Measurements from ENCODE around the gene DPY30. TPM values are rescaled to one million over a fixed set of nuclear protein-coding genes. Genes with fewer than 3 reads are reported as not detected.

DPY30 gene
- 39.4 TPM for total RNA-seq
- polyA plus RNA-seq, result 100 to 1,000 TPM; 202 to 240 (median 210) TPM

GRCh38 chr2:32039447-32040219 is at the start of gene DPY30:
Gene DPY30, minus strand, starts transcription at chr2:32039805. Its CDS starts 349 bp downstream, at chr2:32039456.
- Mint-ChIP-seq H3K36me3 (no peaks in the 10 kb centered on the region), H3K27me3 (peaks cover 4% of the 10 kb centered on the region), H3K4me1 (peaks cover 0 to 33% (median 8%) of the 10 kb centered on the region in 4 donors), H3K4me3 (peak within 1 kb of the TSS; percentile 87 to 93 (median 92)), H3K9me3 (no peaks in the 10 kb centered on the region), H3K27ac (peak within 1 kb of the TSS; percentile 97 to 99 (median 97))
- Histone ChIP-seq H3K27ac (ENCODE audit: insufficient read depth, low read length, poor library complexity, severe bottlenecking) (peak within 1 kb of the TSS; percentile 74), H3K4me1 (ENCODE audit: control insufficient read depth, insufficient read depth, low read length, poor library complexity, severe bottlenecking) (peaks cover 17% of the 10 kb centered on the region), H3K4me3 (ENCODE audit: low read depth, low read length) (peak within 1 kb of the TSS; percentile 85), H3K27me3 (ENCODE audit: control insufficient read depth, insufficient read depth, low read length) (no peaks in the 10 kb centered on the region), H3K9me3 (ENCODE audit: control insufficient read depth in 2 of 2, low read length in 2 of 2) (no peaks in the 10 kb centered on the region), H3K36me3 (ENCODE audit: control insufficient read depth, insufficient read depth, low read length) (no peaks in the 10 kb centered on the region)
- peak; percentile 84 to 95 (median 91) for DNase-seq
- peak; percentile 91 to 94 for ATAC-seq (ENCODE audit: low read depth in 2 of 2)

GRCh38 chr2:32074134-32074506 is 34.5 kb upstream of the DPY30 start:
- no peaks in the 10 kb centered on the region for H3K9me3 Mint-ChIP-seq
- no peaks in the 10 kb centered on the region for H3K27me3 ChIP-seq (ENCODE audit: control insufficient read depth, insufficient read depth, low read length)
- no peaks in the 10 kb centered on the region for H3K4me1 ChIP-seq (ENCODE audit: control insufficient read depth, insufficient read depth, low read length, poor library complexity, severe bottlenecking)
- ATAC-seq (ENCODE audit: low read depth in 2 of 2), result no peak
- H3K4me3 Mint-ChIP-seq, result no peak overlapping the region
- H3K9me3 ChIP-seq (ENCODE audit: control insufficient read depth in 2 of 2, low read length in 2 of 2), result no peaks in the 10 kb centered on the region
- no peak overlapping the region for H3K27ac ChIP-seq (ENCODE audit: insufficient read depth, low read length, poor library complexity, severe bottlenecking)
- H3K27ac Mint-ChIP-seq, result peak overlapping the region in 1 of 3 donors; percentile 68
- H3K4me1 Mint-ChIP-seq, result peaks cover 33 to 51% (median 36%) of the 10 kb centered on the region in 4 donors
- H3K4me3 ChIP-seq (ENCODE audit: low read depth, low read length), result no peak overlapping the region
- no peak for DNase-seq
- no peaks in the 10 kb centered on the region for H3K27me3 Mint-ChIP-seq
- peaks cover 18% of the 10 kb centered on the region for H3K36me3 Mint-ChIP-seq
- H3K36me3 ChIP-seq (ENCODE audit: control insufficient read depth, insufficient read depth, low read length), result peaks cover 15% of the 10 kb centered on the region

- ATAC-seq (ENCODE audit: low read depth in 2 of 2) (no peak), DNase-seq (no peak)
- Mint-ChIP-seq H3K27ac (no peak overlapping the region), H3K4me3 (peak overlapping the region; percentile 5 to 85 (median 58)), H3K4me1 (peaks cover 12 to 66% (median 32%) of the 10 kb centered on the region in 4 donors), H3K27me3 (no peaks in the 10 kb centered on the region), H3K36me3 (peaks cover 9% of the 10 kb centered on the region), H3K9me3 (peaks cover 0 to 1% (median 0%) of the 10 kb centered on the region in 7 donors)
- no peaks in the 10 kb centered on the region for H3K27me3 ChIP-seq (ENCODE audit: control insufficient read depth, insufficient read depth, low read length)
- H3K27ac ChIP-seq (ENCODE audit: insufficient read depth, low read length, poor library complexity, severe bottlenecking), result no peak overlapping the region
- no peak overlapping the region for H3K4me3 ChIP-seq (ENCODE audit: low read depth, low read length)
- peaks cover 8% of the 10 kb centered on the region for H3K36me3 ChIP-seq (ENCODE audit: control insufficient read depth, insufficient read depth, low read length)
- peaks cover 24% of the 10 kb centered on the region for H3K4me1 ChIP-seq (ENCODE audit: control insufficient read depth, insufficient read depth, low read length, poor library complexity, severe bottlenecking)
- H3K9me3 ChIP-seq (ENCODE audit: control insufficient read depth in 2 of 2, low read length in 2 of 2), result no peaks in the 10 kb centered on the region
Measured at GRCh38 chr2:32067549-32067948, 27.9 kb upstream of the DPY30 start.

- H3K36me3 ChIP-seq (ENCODE audit: control insufficient read depth, insufficient read depth, low read length), result no peaks in the 10 kb centered on the region
- no peaks in the 10 kb centered on the region for H3K9me3 ChIP-seq (ENCODE audit: control insufficient read depth in 2 of 2, low read length in 2 of 2)
- DNase-seq, result no peak
- peaks cover 4% of the 10 kb centered on the region for H3K27me3 Mint-ChIP-seq
- H3K9me3 Mint-ChIP-seq, result peaks cover 0 to 1% (median 0%) of the 10 kb centered on the region in 7 donors
- peak overlapping the region in 2 of 3 donors; percentile 93 to 96 for H3K27ac Mint-ChIP-seq
- no peaks in the 10 kb centered on the region for H3K36me3 Mint-ChIP-seq
- H3K27me3 ChIP-seq (ENCODE audit: control insufficient read depth, insufficient read depth, low read length), result no peaks in the 10 kb centered on the region
- no peak for ATAC-seq (ENCODE audit: low read depth in 2 of 2)
- H3K27ac ChIP-seq (ENCODE audit: insufficient read depth, low read length, poor library complexity, severe bottlenecking), result no peak overlapping the region
- peaks cover 28% of the 10 kb centered on the region for H3K4me1 ChIP-seq (ENCODE audit: control insufficient read depth, insufficient read depth, low read length, poor library complexity, severe bottlenecking)
- H3K4me3 Mint-ChIP-seq, result peak overlapping the region; percentile 95 to 99 (median 98)
- peaks cover 0 to 52% (median 25%) of the 10 kb centered on the region in 4 donors for H3K4me1 Mint-ChIP-seq
- H3K4me3 ChIP-seq (ENCODE audit: low read depth, low read length), result peak overlapping the region; percentile 98
Measured at GRCh38 chr2:32064713-32065112, 25.1 kb upstream of the DPY30 start.

- ATAC-seq (ENCODE audit: low read depth in 2 of 2), result peak in 1 of 2 donors; percentile 0
- peak overlapping the region; percentile 98 for H3K4me3 ChIP-seq (ENCODE audit: low read depth, low read length)
- no peaks in the 10 kb centered on the region for H3K9me3 ChIP-seq (ENCODE audit: control insufficient read depth in 2 of 2, low read length in 2 of 2)
- peak in 1 of 3 donors; percentile 30 for DNase-seq
- Mint-ChIP-seq H3K4me1 (peaks cover 0 to 50% (median 25%) of the 10 kb centered on the region in 4 donors), H3K4me3 (peak overlapping the region; percentile 95 to 99 (median 98)), H3K36me3 (no peaks in the 10 kb centered on the region), H3K9me3 (peaks cover 0 to 1% (median 0%) of the 10 kb centered on the region in 7 donors), H3K27me3 (peaks cover 4% of the 10 kb centered on the region), H3K27ac (peak overlapping the region; percentile 91 to 96 (median 93))
- peaks cover 28% of the 10 kb centered on the region for H3K4me1 ChIP-seq (ENCODE audit: control insufficient read depth, insufficient read depth, low read length, poor library complexity, severe bottlenecking)
- H3K27ac ChIP-seq (ENCODE audit: insufficient read depth, low read length, poor library complexity, severe bottlenecking), result peak overlapping the region; percentile 86
- no peaks in the 10 kb centered on the region for H3K36me3 ChIP-seq (ENCODE audit: control insufficient read depth, insufficient read depth, low read length)
- H3K27me3 ChIP-seq (ENCODE audit: control insufficient read depth, insufficient read depth, low read length), result no peaks in the 10 kb centered on the region
Measured at GRCh38 chr2:32064021-32064601, 24.5 kb upstream of the DPY30 start.

- Mint-ChIP-seq H3K36me3 (no peaks in the 10 kb centered on the region), H3K4me1 (peaks cover 0 to 49% (median 25%) of the 10 kb centered on the region in 4 donors), H3K27me3 (peaks cover 4% of the 10 kb centered on the region), H3K27ac (peak within 1 kb of the TSS; percentile 93 to 97 (median 97)), H3K9me3 (peaks cover 0 to 2% (median 0%) of the 10 kb centered on the region in 7 donors), H3K4me3 (peak within 1 kb of the TSS; percentile 95 to 99 (median 98))
- H3K36me3 ChIP-seq (ENCODE audit: control insufficient read depth, insufficient read depth, low read length), result no peaks in the 10 kb centered on the region
- peak within 1 kb of the TSS; percentile 98 for H3K4me3 ChIP-seq (ENCODE audit: low read depth, low read length)
- peak within 1 kb of the TSS; percentile 86 for H3K27ac ChIP-seq (ENCODE audit: insufficient read depth, low read length, poor library complexity, severe bottlenecking)
- H3K9me3 ChIP-seq (ENCODE audit: control insufficient read depth in 2 of 2, low read length in 2 of 2), result no peaks in the 10 kb centered on the region
- peak; percentile 95 to 98 (median 95) for DNase-seq
- H3K4me1 ChIP-seq (ENCODE audit: control insufficient read depth, insufficient read depth, low read length, poor library complexity, severe bottlenecking), result peaks cover 28% of the 10 kb centered on the region
- ATAC-seq (ENCODE audit: low read depth in 2 of 2), result peak; percentile 90 to 91
- no peaks in the 10 kb centered on the region for H3K27me3 ChIP-seq (ENCODE audit: control insufficient read depth, insufficient read depth, low read length)
Measured at GRCh38 chr2:32063310-32064020, 23.9 kb upstream of the DPY30 start, which contains the start of gene SPAST. Gene SPAST, plus strand, starts transcription at chr2:32063556. Its CDS starts 276 bp downstream, at chr2:32063832.
